ENCODE measurements around the gene KIF18B.

Gene KIF18B

DNA sequence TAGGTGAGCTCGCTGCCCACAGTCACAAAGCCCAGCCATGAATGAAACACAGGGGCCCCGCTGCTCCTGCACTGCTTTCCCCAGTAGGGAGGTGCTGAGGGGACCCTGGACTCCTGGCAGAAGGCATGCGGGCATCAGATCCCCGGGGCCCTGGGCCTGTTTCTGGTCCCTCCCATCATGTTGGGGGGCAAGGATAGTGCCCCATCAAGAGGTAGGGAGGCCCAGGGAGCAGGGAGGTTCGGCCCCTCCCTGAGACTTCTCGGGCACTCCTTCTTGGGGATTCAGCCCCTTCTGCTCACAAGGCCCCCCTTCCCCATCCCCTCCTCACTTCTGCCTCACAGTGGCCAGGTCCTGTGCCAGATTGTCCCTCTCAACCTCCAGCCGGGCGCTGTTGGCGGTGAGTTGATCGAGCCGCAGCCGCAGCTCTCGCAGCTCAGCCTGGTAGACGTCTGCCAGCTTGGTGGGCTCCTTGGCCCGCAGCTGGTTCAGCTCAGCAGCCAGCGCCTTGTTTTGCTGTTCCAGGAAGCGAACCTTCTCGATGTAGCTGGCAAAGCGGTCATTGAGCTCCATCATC, 32.8 kb downstream of the KIF18B start:
- DNase-seq (ENCODE audit: low read depth): no peak
- TF ChIP-seq, protein P1, sequence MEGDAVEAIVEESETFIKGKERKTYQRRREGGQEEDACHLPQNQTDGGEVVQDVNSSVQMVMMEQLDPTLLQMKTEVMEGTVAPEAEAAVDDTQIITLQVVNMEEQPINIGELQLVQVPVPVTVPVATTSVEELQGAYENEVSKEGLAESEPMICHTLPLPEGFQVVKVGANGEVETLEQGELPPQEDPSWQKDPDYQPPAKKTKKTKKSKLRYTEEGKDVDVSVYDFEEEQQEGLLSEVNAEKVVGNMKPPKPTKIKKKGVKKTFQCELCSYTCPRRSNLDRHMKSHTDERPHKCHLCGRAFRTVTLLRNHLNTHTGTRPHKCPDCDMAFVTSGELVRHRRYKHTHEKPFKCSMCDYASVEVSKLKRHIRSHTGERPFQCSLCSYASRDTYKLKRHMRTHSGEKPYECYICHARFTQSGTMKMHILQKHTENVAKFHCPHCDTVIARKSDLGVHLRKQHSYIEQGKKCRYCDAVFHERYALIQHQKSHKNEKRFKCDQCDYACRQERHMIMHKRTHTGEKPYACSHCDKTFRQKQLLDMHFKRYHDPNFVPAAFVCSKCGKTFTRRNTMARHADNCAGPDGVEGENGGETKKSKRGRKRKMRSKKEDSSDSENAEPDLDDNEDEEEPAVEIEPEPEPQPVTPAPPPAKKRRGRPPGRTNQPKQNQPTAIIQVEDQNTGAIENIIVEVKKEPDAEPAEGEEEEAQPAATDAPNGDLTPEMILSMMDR (conservative IDR thresholded peaks at IDR 0.05; ENCODE audit: control insufficient read depth, insufficient read depth, low read depth, low read length): no peak
- H3K4me3 ChIP-seq (ENCODE audit: control insufficient read depth, low read depth, low read length): no peak overlapping the region

DNA sequence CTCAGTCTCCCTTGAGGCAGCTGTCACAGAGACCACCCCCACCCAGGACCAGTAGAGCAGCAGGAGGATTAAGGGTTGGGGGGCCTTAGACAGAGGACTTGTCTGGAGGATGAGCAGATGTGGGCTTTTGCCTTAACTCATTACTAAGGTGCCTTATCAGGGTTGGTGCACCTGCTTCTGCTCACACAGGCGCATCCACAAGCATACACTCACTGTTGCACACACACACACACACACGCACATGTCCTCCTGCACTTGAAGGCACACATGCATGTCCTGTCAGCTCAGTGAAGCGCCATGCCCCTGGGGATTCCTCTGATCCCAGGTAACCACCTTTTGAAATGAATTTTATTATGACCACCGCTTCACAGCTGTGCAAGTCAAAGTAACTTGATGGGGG, 33.4 kb downstream of the KIF18B start:
- TF ChIP-seq, protein P1 (conservative IDR thresholded peaks at IDR 0.05; ENCODE audit: control insufficient read depth, insufficient read depth, low read depth, low read length): no peak
- no peak overlapping the region for H3K4me3 ChIP-seq (ENCODE audit: control insufficient read depth, low read depth, low read length)
- DNase-seq (ENCODE audit: low read depth): no peak

DNA sequence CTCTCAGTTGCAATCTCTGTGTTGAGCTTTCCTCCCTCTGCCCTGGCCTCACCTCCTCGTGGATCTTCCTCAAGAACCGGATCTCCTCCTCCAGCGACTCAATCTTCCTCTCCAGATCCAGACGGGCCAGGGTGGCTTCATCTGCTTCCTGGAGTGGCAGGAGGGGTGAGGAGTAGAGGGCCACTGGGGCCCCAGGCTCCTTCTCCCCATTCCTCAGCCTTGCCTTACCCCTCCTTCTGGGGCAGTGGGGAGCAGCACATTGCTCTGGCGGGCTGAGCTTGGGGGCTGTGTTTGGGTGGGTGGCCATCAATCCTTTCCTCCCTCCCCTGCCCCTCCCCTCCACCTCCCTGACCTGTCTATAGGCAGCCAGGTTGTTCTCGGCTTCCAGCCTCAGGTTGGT, 33.9 kb downstream of the KIF18B start:
- no peak overlapping the region for H3K4me3 ChIP-seq (ENCODE audit: control insufficient read depth, low read depth, low read length)
- DNase-seq (ENCODE audit: low read depth): no peak
- TF ChIP-seq, protein P1 (conservative IDR thresholded peaks at IDR 0.05; ENCODE audit: control insufficient read depth, insufficient read depth, low read depth, low read length): no peak

DNA sequence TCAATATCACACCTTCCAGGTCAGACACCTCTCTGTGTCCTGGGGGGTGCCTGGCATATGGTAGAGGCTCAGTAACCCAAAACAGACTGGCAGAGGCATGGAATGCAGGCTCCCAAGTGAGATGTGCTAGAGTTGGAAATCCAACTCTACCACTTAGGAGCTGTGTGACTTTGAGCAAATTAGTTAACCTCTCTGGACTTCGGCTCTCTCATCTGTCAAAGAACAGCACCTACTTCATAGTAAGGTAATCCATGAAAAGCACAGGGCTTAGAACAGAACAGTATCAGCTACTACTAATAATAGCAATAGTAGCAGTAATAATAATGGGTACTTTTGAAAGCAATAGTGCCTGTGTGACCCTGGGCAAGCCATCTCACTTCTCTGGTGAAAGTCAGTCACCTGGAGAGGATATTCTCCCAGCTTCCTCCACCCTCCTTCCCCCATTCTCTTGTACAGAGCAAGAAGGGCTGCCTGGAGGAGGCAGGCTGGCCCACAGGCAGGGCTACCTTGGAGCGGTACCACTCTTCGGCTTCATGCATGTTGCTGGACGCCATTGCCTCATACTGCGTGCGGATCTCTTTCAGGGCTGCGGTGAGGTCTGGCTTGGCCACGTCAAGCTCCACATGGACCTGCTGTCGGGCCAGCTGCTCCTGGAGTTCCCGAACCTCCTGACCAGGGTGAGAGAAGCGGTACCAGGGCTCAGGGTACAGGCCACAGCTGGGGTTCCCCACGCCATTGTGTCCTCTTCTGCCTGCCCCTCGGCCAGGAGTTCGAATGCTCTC, 34.6 kb downstream of the KIF18B start:
- no peak overlapping the region for H3K4me3 ChIP-seq (ENCODE audit: control insufficient read depth, low read depth, low read length)
- TF ChIP-seq, protein P1 (conservative IDR thresholded peaks at IDR 0.05; ENCODE audit: control insufficient read depth, insufficient read depth, low read depth, low read length): no peak
- DNase-seq (ENCODE audit: low read depth): no peak

DNA sequence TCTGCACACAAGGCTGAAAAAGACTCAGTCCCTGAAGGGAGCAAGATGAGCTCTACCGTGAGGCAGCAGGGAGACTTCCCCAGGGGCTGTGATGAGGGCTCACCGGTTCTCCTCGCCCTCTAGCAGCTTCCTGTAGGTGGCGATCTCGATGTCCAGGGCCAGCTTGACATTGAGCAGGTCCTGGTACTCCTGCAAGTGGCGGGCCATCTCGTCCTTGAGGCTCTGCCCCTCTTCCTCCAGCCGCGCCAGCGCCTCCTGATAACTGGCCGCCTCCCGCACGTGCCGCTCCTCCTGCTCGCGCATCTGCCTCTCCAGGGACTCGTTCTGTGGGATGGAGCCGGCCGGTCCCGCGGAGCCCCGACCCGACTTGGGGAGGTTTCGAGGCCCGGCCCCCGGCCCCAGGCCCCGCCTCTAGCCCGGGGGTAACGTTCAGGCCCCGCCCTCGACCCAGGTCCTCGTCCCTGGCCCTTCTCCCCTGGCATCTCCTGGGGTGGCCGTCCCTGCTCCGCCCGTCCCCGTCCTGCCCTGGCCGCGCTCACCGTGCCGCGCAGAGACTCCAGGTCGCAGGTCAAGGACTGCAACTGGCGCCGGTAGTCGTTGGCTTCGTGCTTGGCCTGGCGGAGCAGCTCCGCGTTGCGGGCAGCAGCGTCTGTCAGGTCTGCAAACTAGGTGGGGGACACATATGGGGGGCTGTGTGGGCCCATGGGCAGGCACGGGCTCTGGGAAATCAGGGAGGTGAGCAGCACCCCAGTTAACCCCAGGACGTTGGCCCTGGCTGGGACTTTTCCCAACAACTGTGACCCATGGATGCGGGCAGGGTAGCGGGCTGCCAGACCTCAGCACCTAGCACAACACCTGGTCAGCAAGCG, 36.2 kb downstream of the KIF18B start:
- DNase-seq (ENCODE audit: low read depth): peak; percentile 49
- H3K4me3 ChIP-seq (ENCODE audit: control insufficient read depth, low read depth, low read length): peak overlapping the region; percentile 1
- TF ChIP-seq, protein P1 (conservative IDR thresholded peaks at IDR 0.05; ENCODE audit: control insufficient read depth, insufficient read depth, low read depth, low read length): peak; percentile 49

DNA sequence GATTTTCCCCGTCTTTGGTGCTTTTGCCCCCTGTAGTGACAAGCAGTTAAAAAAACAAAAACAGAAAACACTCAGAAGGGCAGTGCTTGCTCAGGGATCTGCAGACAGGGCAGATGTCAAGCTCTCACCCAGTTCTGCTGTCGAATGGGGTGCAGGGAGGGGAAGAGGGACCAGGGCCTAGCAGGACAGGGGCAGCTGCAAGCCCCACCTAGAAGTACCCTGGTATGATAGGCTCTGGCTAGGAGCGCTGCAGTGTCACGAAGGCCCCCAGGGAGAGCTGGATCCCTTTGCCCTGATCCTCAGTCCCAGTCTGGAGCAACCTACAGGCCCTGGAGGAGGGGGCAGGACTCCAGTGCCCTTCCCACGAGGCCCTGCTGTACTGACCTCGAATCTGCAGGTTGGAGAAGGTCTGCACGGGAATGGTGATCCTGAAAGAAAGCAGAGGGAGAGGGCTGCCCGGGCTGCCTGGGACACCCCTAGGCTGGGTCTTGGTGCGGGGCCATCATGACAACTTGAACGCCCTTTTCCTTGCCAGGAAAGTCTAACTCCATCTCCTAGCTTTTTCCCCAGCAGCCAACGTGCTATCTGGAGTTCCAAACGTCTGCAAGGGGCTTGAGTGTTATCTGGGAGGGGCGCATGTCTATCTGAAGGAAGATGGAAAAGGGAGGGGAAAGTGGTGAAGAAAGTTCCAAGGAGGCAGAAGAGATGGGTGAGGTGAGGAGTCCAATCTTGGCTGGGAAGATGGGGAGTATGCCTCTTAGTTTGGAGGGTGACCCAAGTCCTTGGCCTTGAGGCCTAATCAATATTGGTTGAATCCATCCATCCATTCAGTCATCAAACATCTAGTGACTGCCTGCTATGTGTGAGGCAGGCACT, 37.1 kb downstream of the KIF18B start:
- H3K4me3 ChIP-seq (ENCODE audit: control insufficient read depth, low read depth, low read length): no peak overlapping the region
- TF ChIP-seq, protein P1 (conservative IDR thresholded peaks at IDR 0.05; ENCODE audit: control insufficient read depth, insufficient read depth, low read depth, low read length): no peak
- no peak for DNase-seq (ENCODE audit: low read depth)
